PC-9 (cell line): ENCODE measurements around the gene SYNGR1. TPM values are rescaled to one million over a fixed set of nuclear protein-coding genes. Genes with fewer than 3 reads are reported as not detected.

Experiments
- BruUV-seq: library from RNA; stranded (reverse); fragments of 400-500 nt; replicated peaks from 2 replicates; lab custom pipeline; 2021; lab: Mats Ljungman, UMichigan
- CTCF ChIA-PET: fragments of 300-600 bp; sonication (Branson Sonifier 250); formaldehyde crosslinking; loops from one replicate; lab custom pipeline; 2022; ENCODE audit warnings: antibody characterized with exemption; lab: Charles Lee
- POLR2A ChIA-PET: fragments of 300-600 bp; sonication (Branson Sonifier 250); formaldehyde crosslinking; loops from one replicate; lab custom pipeline; 2022; ENCODE audit warnings: antibody characterized with exemption; ENCODE audit not compliant: unreplicated experiment; lab: Charles Lee
- DNase-seq, 2 experiments: peaks; one replicate each; pipeline versions ENCODE4 v3.0.0 to v3.0.0-alpha.2; 2015 to 2022; ENCODE audit warnings: mixed read lengths in 1 of 2
- H2AFZ ChIP-seq: fragments of 200-600 bp; sonication (generic); 2 replicates; pipeline ENCODE4 v1.8.1; 2017; ENCODE audit warnings: antibody characterized with exemption
- H3F3A ChIP-seq: fragments of 200-600 bp; sonication (generic); 2 replicates; pipeline ENCODE4 v1.8.1; 2017; ENCODE audit warnings: antibody characterized with exemption, mild to moderate bottlenecking, low read depth; ENCODE audit not compliant: insufficient read depth
- H3K27ac ChIP-seq: fragments of 200-600 bp; sonication (generic); 2 replicates; pipeline ENCODE4 v1.6.1; 2016; ENCODE audit warnings: mixed run types
- H3K27me3 ChIP-seq: fragments of 200-600 bp; sonication (generic); 2 replicates; pipeline ENCODE4 v1.6.1; 2016; ENCODE audit warnings: low read depth, mixed run types; ENCODE audit not compliant: insufficient read depth
- H3K36me3 ChIP-seq: fragments of 200-600 bp; sonication (generic); 2 replicates; pipeline ENCODE4 v1.6.1; 2016; ENCODE audit warnings: low read depth, mixed run types
- H3K4me1 ChIP-seq: fragments of 200-600 bp; sonication (generic); replicated peaks from 2 replicates; pipeline ENCODE4 v1.6.1; 2016; ENCODE audit warnings: mixed run types; ENCODE audit not compliant: insufficient read depth
- H3K4me2 ChIP-seq: fragments of 200-600 bp; sonication (generic); 2 replicates; pipeline ENCODE4 v1.6.1; 2017; ENCODE audit warnings: mixed run types
- H3K4me3 ChIP-seq: fragments of 200-600 bp; sonication (generic); 2 replicates; pipeline ENCODE4 v1.6.1; 2016; ENCODE audit warnings: mixed run types
- H3K79me2 ChIP-seq: fragments of 200-600 bp; sonication (generic); 2 replicates; pipeline ENCODE4 v1.6.1; 2017; ENCODE audit warnings: low read depth, mixed run types
- H3K9me2 ChIP-seq: fragments of 200-600 bp; sonication (generic); 2 replicates; pipeline ENCODE4 v1.8.1; 2017; ENCODE audit warnings: mild to moderate bottlenecking; ENCODE audit not compliant: insufficient read depth
- H3K9me3 ChIP-seq: fragments of 200-600 bp; sonication (generic); 2 replicates; pipeline ENCODE4 v1.8.1; 2016; ENCODE audit warnings: low read depth; ENCODE audit not compliant: insufficient read depth
- H4K20me1 ChIP-seq: fragments of 200-600 bp; sonication (generic); 2 replicates; pipeline ENCODE4 v1.8.1; 2017; ENCODE audit not compliant: insufficient read depth
- EZH2 ChIP-seq: fragments of 200-600 bp; sonication (generic); IDR thresholded peaks from 2 replicates; pipeline ENCODE4 v1.8.0; 2017; ENCODE audit warnings: antibody characterized with exemption, low read depth
- intact Hi-C: fragments of 100-400 bp; cut with micrococcal nuclease; formaldehyde crosslinking; loops from one replicate; pipeline ENCODE4 v1.10.0; 2022; ENCODE audit not compliant: unreplicated experiment
- total RNA-seq: library from RNA; stranded (reverse); gene quantifications from 2 replicates; pipeline ENCODE4 v1.2.3, GENCODE V29; 2021
- TF ChIP-seq, protein P1 (sequence below): fragments of 200-600 bp; sonication (generic); conservative IDR thresholded peaks from 2 replicates; pipeline ENCODE4 v1.6.1; 2017; ENCODE audit warnings: mixed run types, antibody characterized with exemption, mild to moderate bottlenecking, moderate library complexity

SYNGR1 gene
- total RNA-seq, 1 experiment from 2014 or later: 12.0 TPM

DNA sequence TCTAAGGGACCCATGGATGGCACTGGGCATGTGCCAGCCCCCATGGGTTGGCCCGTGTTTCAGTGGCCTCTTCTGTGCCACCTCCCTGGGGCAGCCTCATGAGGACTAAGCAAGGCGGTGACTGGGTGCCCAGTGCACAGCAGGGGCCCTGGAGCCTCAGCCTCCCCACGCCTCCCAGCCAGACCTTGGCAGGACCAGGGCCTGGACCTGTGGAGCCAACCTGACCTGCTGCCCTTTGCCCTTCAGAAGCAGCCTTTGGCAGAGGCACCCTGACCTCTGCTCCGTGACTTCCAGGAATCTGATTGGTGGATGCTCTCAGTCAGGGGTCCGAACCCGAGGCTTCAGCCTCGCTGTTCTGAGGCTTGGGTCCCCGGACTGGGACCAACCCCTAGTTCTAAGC is 25.0 kb downstream of the SYNGR1 start:
- intact Hi-C loops: no loop called here
- Histone ChIP-seq H3K27ac (no peak overlapping the region), H3K4me3 (no peak overlapping the region), H3F3A (no peaks in the 10 kb centered on the region), H3K9me3 (no peaks in the 10 kb centered on the region; the same call in 1 of the 2 replicates), H3K4me1 (no peaks in the 10 kb centered on the region; the same call in 1 of the 2 replicates), H3K79me2 (no peaks in the 10 kb centered on the region), H3K36me3 (no peaks in the 10 kb centered on the region), H3K4me2 (no peak overlapping the region), H3K9me2 (no peaks in the 10 kb centered on the region), H3K27me3 (no peaks in the 10 kb centered on the region), H4K20me1 (no peaks in the 10 kb centered on the region), H2AFZ (no peak overlapping the region)
- DNase-seq: no peak
- TF ChIP-seq, protein P1, sequence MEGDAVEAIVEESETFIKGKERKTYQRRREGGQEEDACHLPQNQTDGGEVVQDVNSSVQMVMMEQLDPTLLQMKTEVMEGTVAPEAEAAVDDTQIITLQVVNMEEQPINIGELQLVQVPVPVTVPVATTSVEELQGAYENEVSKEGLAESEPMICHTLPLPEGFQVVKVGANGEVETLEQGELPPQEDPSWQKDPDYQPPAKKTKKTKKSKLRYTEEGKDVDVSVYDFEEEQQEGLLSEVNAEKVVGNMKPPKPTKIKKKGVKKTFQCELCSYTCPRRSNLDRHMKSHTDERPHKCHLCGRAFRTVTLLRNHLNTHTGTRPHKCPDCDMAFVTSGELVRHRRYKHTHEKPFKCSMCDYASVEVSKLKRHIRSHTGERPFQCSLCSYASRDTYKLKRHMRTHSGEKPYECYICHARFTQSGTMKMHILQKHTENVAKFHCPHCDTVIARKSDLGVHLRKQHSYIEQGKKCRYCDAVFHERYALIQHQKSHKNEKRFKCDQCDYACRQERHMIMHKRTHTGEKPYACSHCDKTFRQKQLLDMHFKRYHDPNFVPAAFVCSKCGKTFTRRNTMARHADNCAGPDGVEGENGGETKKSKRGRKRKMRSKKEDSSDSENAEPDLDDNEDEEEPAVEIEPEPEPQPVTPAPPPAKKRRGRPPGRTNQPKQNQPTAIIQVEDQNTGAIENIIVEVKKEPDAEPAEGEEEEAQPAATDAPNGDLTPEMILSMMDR: no peak
- TF ChIP-seq EZH2: no peak
- ChIA-PET CTCF (no interaction called here), POLR2A (no interaction called here)
- BruUV-seq: no TSS peak

DNA sequence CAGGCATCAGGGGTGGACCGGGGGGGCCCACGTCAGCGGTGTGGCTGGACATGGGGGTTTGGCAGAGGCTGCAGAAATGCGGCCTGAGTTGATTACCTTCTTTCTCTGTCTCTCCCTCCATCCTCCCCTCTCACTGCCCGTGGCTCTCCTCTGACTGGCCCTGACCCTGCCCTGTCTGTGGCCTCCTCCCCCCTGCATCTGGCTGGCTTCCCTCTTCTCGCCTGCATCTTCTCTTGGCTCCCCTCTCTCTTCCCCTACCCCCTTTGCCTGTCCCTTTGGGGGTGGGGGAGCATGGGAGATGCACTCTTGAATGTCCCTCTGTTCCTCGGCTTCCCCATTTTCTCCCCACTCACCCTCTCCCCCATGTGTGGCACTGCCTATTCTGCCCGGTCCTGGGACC is 25.9 kb downstream of the SYNGR1 start:
- Histone ChIP-seq H4K20me1 (no peaks in the 10 kb centered on the region), H2AFZ (no peak overlapping the region), H3K9me2 (no peaks in the 10 kb centered on the region), H3K4me1 (no peaks in the 10 kb centered on the region; the same call in 1 of the 2 replicates), H3K4me2 (no peak overlapping the region), H3F3A (0 out of 2 replicates have a peak, but pooled peaks cover 5% of the 10 kb centered on the region), H3K27me3 (no peaks in the 10 kb centered on the region), H3K27ac (no peak overlapping the region), H3K4me3 (no peak overlapping the region), H3K36me3 (no peaks in the 10 kb centered on the region), H3K9me3 (no peaks in the 10 kb centered on the region; the same call in 1 of the 2 replicates), H3K79me2 (no peaks in the 10 kb centered on the region)
- no TSS peak for BruUV-seq
- ChIA-PET POLR2A (no interaction called here), CTCF (no interaction called here)
- intact Hi-C loops: no loop called here
- no peak for DNase-seq
- TF ChIP-seq, protein P1: no peak
- TF ChIP-seq EZH2: no peak

- intact Hi-C loops: no loop called here
- POLR2A ChIA-PET: no interaction called here
- TF ChIP-seq, protein P1: no peak
- no peak for TF ChIP-seq EZH2
- Histone ChIP-seq H3K9me2 (no peaks in the 10 kb centered on the region), H3K27ac (no peak overlapping the region), H3K4me1 (no peaks in the 10 kb centered on the region; the same call in 1 of the 2 replicates), H3K79me2 (no peaks in the 10 kb centered on the region), H3F3A (peaks cover 5% of the 10 kb centered on the region; the same call in 1 of the 2 replicates), H3K27me3 (no peaks in the 10 kb centered on the region), H2AFZ (no peak overlapping the region), H3K4me3 (no peak overlapping the region), H4K20me1 (no peaks in the 10 kb centered on the region), H3K4me2 (no peak overlapping the region), H3K9me3 (no peaks in the 10 kb centered on the region), H3K36me3 (no peaks in the 10 kb centered on the region)
- BruUV-seq: no TSS peak
- peak in 1 of 2 experiments; percentile 67 for DNase-seq
- CTCF ChIA-PET: interaction anchor here (0.7 kb wide), 3 partner anchors 28 to 597 kb away, joined by 3 to 19 read pairs (median 8); no protein-coding TSS in a partner anchor
Measured at GRCh38 chr22:39379756-39380730, 30.3 kb downstream of the SYNGR1 start.
